Esophagus muscularis mucosa (tissue), 4 donors: Measurements from ENCODE around the gene PDGFB. TPM values are rescaled to one million over a fixed set of nuclear protein-coding genes. Genes with fewer than 3 reads are reported as not detected.
"Not testable (repeated sequence)": the region's sequence is repeated elsewhere in the genome, so short reads cannot be mapped to it uniquely, and the experiment has no call there.

ENCODE experiments used
- DNase-seq: peaks from one replicate; pipeline ENCODE4 v3.0.0-alpha.2; 2017; ENCODE audit errors: extremely low spot score
- H3K27ac ChIP-seq, 4 donors: fragments of 200-600 bp; sonication (generic); replicated peaks in 1 of 4; 1 replicate in 3 of 4; 2 replicates in 1 of 4; pipeline ENCODE4 v1.5.1; 2016 to 2019; ENCODE audit warnings: mild to moderate bottlenecking in 1 of 4
- H3K27me3 ChIP-seq, 4 donors: fragments of 200-600 bp; sonication (generic); one replicate each; pipeline versions ENCODE4 v1.5.1 to v1.6.0; 2016 to 2019
- H3K36me3 ChIP-seq, 4 donors: fragments of 200-600 bp; sonication (generic); one replicate each; pipeline ENCODE4 v1.5.1; 2016 to 2019
- H3K4me1 ChIP-seq, 4 donors: fragments of 200-600 bp; sonication (generic); one replicate each; pipeline ENCODE4 v1.5.1; 2016 to 2019
- H3K4me3 ChIP-seq, 4 donors: fragments of 200-600 bp; sonication (generic); 1 replicate in 2 of 4; 2 replicates in 2 of 4; pipeline ENCODE4 v1.5.1; 2016 to 2019; ENCODE audit warnings: mild to moderate bottlenecking in 4 of 4, moderate library complexity in 1 of 4
- H3K9me3 ChIP-seq, 4 donors: fragments of 200-600 bp; sonication (generic); 1 replicate in 3 of 4; 2 replicates in 1 of 4; pipeline ENCODE4 v1.5.1; 2016 to 2019
- EP300 ChIP-seq: sonication (generic); formaldehyde crosslinking; IDR thresholded peaks from one replicate; pipeline ENCODE4 v1.6.1; 2017; ENCODE audit warnings: antibody characterized with exemption
- POLR2A ChIP-seq: fragments of 450-650 bp; IDR thresholded peaks from one replicate; pipeline ENCODE4 v1.6.1; 2017; ENCODE audit warnings: antibody characterized with exemption, moderate library complexity, mild to moderate bottlenecking, low read depth
- POLR2AphosphoS5 ChIP-seq, 2 donors: sonication (generic); formaldehyde crosslinking; IDR thresholded peaks; one replicate each; pipeline ENCODE4 v1.6.1; 2017; ENCODE audit warnings: antibody characterized with exemption in 2 of 2
- WGBS: methylation state at CpG from one replicate; pipeline ENCODE4 v1.1.5; 2018; 5-methylcytosine and 5-hydroxymethylcytosine counted together
- intact Hi-C: fragments of 100-400 bp; cut with DNase I; formaldehyde crosslinking; loops from one replicate; pipeline ENCODE4 v1.15.1; 2023
- total RNA-seq, 4 donors: library from RNA; depleted of rRNA; stranded (reverse); fragments of >200 nt; gene quantifications; one replicate each; pipeline versions ENCODE4 v1.1.0 to v1.2.1, GENCODE V29; 2016
- TF ChIP-seq, protein P1 (sequence below), 3 experiments: fragments of 200-600 bp in 2 of 3; fragments of 450-650 bp in 1 of 3; sonication (generic) in 2 of 3; IDR thresholded peaks; one replicate each; pipeline ENCODE4 v1.5.1; 2017 to 2019; ENCODE audit warnings: antibody characterized with exemption in 3 of 3, mild to moderate bottlenecking in 2 of 3, moderate library complexity in 1 of 3

The PDGFB gene
- total RNA-seq, 4 donors from 2014 or later, result 12.3 to 25.4 (median 18.8) TPM

DNA sequence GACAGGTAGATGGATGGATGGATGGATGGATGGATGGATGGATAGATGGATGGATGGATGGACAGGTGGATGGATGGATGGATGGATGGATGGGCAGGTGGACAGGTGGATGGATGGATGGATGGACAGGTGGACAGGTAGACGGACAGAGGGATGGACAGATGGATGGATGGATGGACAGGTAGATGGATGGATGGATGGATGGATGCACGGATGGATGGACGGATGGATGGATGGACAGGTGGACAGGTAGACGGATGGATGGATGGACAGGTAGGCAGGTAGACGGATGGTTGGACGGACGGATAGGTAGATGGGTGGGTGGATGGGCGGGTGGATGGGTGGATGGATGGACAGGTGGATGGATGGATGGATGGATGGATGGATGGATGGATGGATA, 24.3 kb downstream of the PDGFB start:
- intact Hi-C loops, result no loop called here
- no peaks in the 10 kb centered on the region for H3K4me1 ChIP-seq
- peaks cover 0 to 7% (median 0%) of the 10 kb centered on the region in 4 donors for H3K9me3 ChIP-seq
- H3K27ac ChIP-seq, result no peak overlapping the region
- DNase-seq, result no peak
- no peak for TF ChIP-seq POLR2AphosphoS5 (IDR thresholded peaks at IDR 0.05)
- no peak for TF ChIP-seq EP300
- TF ChIP-seq, protein P1, sequence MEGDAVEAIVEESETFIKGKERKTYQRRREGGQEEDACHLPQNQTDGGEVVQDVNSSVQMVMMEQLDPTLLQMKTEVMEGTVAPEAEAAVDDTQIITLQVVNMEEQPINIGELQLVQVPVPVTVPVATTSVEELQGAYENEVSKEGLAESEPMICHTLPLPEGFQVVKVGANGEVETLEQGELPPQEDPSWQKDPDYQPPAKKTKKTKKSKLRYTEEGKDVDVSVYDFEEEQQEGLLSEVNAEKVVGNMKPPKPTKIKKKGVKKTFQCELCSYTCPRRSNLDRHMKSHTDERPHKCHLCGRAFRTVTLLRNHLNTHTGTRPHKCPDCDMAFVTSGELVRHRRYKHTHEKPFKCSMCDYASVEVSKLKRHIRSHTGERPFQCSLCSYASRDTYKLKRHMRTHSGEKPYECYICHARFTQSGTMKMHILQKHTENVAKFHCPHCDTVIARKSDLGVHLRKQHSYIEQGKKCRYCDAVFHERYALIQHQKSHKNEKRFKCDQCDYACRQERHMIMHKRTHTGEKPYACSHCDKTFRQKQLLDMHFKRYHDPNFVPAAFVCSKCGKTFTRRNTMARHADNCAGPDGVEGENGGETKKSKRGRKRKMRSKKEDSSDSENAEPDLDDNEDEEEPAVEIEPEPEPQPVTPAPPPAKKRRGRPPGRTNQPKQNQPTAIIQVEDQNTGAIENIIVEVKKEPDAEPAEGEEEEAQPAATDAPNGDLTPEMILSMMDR (IDR thresholded peaks at IDR 0.05), result no peak
- no peak for TF ChIP-seq POLR2A
- H3K36me3 ChIP-seq, result peaks cover 2 to 38% (median 26%) of the 10 kb centered on the region in 4 donors
- H3K27me3 ChIP-seq, result peaks cover 0 to 19% (median 2%) of the 10 kb centered on the region in 4 donors
- WGBS, result 91% methylated on average over 8 of the region's 8 CpGs
- no peak overlapping the region for H3K4me3 ChIP-seq

DNA sequence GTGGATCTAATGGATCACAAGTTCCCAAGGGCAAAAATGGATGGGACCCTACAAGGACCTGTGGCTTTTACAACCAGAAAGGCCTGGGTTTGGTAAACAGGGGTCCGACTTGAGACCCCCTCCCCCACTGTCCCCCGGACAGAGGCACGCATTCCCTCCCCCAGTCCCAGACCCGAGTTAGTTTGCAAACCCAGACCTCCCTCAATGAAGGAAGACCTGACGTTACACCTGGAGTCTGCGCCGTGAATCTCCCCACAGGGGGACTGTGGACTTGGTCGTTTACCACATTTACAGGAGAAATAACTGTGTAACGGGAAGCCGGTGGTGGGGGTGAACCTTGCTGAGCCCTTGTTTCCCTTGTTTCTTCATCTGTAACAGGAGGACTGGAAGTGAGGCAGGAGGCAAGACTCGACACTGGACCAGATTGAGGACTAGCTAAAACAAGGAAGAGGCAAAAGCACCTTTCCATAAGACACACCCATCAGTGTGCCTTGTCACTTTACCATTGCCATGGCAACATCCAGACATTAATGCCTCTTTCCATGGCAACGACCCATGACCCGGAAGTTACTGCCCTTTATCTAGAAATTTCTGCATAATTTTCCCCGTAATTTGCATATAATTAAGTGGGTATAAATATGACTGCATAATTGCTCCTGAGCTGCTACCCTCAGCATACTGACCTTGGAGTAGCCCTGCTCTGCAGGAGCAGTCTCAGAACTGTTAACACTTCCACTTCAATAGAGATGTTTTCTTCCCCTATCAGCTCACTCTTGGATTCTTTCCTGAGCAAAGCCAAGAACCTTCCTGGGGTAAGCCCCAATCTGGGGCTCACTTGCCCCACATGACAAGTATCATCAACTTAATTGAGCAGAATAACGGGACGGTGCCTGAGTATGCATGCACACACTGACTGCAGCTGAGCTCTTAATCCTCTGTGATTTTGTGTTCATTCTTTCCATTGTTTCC, 25.4 kb downstream of the PDGFB start:
- WGBS, result 70% methylated on average over 13 of the region's 16 CpGs
- peaks cover 0 to 34% (median 17%) of the 10 kb centered on the region in 4 donors for H3K36me3 ChIP-seq
- intact Hi-C loops, result no loop called here
- H3K4me3 ChIP-seq, result no peak overlapping the region
- peaks cover 0 to 7% (median 0%) of the 10 kb centered on the region in 4 donors for H3K9me3 ChIP-seq
- no peaks in the 10 kb centered on the region for H3K4me1 ChIP-seq
- DNase-seq, result no peak
- H3K27ac ChIP-seq, result no peak overlapping the region
- no peak for TF ChIP-seq POLR2A
- TF ChIP-seq, protein P1 (IDR thresholded peaks at IDR 0.05), result no peak
- TF ChIP-seq POLR2AphosphoS5 (IDR thresholded peaks at IDR 0.05), result no peak
- TF ChIP-seq EP300, result no peak
- H3K27me3 ChIP-seq, result peaks cover 0 to 30% (median 3%) of the 10 kb centered on the region in 4 donors

DNA sequence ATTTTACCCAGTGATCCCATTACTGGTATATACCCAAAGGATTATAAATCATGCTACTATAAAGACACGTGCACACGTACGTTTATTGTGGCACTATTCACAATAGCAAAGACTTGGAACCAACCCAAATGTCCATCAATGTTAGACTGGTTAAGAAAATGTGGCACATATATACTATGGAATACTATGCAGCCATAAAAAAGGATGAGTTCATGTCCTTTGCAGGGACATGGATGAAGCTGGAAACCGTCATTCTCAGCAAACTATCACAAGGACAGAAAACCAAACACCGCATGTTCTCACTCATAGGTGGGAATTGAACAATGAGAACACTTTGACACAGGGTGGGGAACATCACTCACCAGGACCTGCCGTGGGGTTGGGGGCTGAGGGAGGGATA, 26.4 kb downstream of the PDGFB start:
- peaks cover 0 to 40% (median 7%) of the 10 kb centered on the region in 4 donors for H3K27me3 ChIP-seq
- H3K4me3 ChIP-seq, H3K4me1 ChIP-seq, intact Hi-C loops, H3K27ac ChIP-seq, DNase-seq, H3K9me3 ChIP-seq: not testable (repeated sequence)
- peaks cover 0 to 34% (median 15%) of the 10 kb centered on the region in 4 donors for H3K36me3 ChIP-seq
- WGBS, result 80% methylated on average over 6 of the region's 6 CpGs

DNA sequence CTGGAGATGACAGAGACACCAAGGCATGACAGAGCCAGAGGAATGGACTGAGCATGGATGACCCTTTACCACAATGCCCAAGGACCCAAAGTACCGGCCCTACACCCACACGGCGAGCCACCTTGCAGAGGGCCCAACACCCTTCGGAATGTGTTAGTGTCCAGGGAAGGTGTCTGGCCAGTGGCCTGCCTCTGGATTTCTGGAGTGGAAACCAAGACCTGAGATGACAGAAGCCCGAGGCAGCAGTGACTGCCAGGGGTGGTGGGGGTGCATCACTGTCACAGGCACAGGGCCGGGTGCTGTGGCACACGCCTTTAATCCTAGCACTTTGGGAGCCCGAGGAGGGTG, 28.7 kb downstream of the PDGFB start:
- 81% methylated on average over 7 of the region's 8 CpGs for WGBS
- H3K9me3 ChIP-seq, result no peaks in the 10 kb centered on the region
- no peak for DNase-seq

More for the DNA sequence above, 28.7 kb downstream of the PDGFB start:
- H3K27me3 ChIP-seq, result peaks cover 0 to 44% (median 7%) of the 10 kb centered on the region in 4 donors
- peaks cover 0 to 24% (median 4%) of the 10 kb centered on the region in 4 donors for H3K36me3 ChIP-seq
- TF ChIP-seq, protein P1 (IDR thresholded peaks at IDR 0.05), result no peak
- no peak for TF ChIP-seq POLR2A
- TF ChIP-seq EP300, result no peak
- no peak for TF ChIP-seq POLR2AphosphoS5 (IDR thresholded peaks at IDR 0.05)
- no peaks in the 10 kb centered on the region for H3K4me1 ChIP-seq
- intact Hi-C loops, result no loop called here
- H3K27ac ChIP-seq, result no peak overlapping the region
- no peak overlapping the region for H3K4me3 ChIP-seq
